Right ventricle myocardium inferior (tissue), 1 donor: ENCODE measurements around the gene COL27A1. TPM values are rescaled to one million over a fixed set of nuclear protein-coding genes. Genes with fewer than 3 reads are reported as not detected.

Source experiments
- ATAC-seq: fragments of 200-7000 bp; cut with Tn5 transposase; one replicate; pipeline ENCODE4 v1.9.1; 2020; ENCODE audit warnings: mild to moderate bottlenecking, moderate library complexity
- DNase-seq: peaks from one replicate; pipeline ENCODE4 v3.0.0; 2021; ENCODE audit errors: missing footprints
- intact Hi-C: fragments of 100-400 bp; cut with DNase I; formaldehyde crosslinking; loops from one replicate; pipeline ENCODE4 v1.11.0; 2022
- total RNA-seq: library from RNA; stranded (reverse); fragmentation: NEBNext Ultra II Directional; extraction: Animal tissue kit (Norgen Biotek cat#: 25700); gene quantifications from one replicate; pipeline ENCODE4 v1.2.1, GENCODE V29; 2021
- donor health status: DM: no; HTN: yes; CAD: no; lungs with severe emphysema.

Gene COL27A1
- total RNA-seq, 1 donor from 2014 or later = 9.8 TPM

DNA sequence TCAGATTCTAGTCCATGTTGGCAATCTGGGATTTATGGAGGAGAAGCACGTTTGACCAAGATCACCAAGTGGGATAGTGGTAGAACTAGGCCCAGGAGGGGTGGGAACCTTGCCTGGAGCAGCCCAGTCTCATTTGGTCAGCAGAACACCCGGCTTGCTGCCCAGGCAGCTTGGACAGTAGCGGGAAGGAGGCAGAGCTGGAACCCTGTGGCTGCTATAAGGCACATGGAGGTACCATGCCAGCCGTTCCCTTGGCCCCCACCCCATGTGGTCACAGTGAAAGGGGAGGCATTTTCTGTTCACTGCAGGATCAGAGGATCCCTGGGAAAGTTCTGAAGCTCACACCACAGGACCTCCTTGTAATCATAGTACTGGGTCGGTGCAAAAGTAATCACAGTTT lies 92.2 kb downstream of the COL27A1 start:
- intact Hi-C loops = no loop called here

GRCh38 chr9:114248299-114248707 lies 93.0 kb downstream of the COL27A1 start:
- peak; percentile 57 for DNase-seq
- no peak for ATAC-seq
- intact Hi-C loops = no loop called here

More for the DNA sequence above, 92.2 kb downstream of the COL27A1 start:
- peak; percentile 57 for DNase-seq
- ATAC-seq = no peak

DNA sequence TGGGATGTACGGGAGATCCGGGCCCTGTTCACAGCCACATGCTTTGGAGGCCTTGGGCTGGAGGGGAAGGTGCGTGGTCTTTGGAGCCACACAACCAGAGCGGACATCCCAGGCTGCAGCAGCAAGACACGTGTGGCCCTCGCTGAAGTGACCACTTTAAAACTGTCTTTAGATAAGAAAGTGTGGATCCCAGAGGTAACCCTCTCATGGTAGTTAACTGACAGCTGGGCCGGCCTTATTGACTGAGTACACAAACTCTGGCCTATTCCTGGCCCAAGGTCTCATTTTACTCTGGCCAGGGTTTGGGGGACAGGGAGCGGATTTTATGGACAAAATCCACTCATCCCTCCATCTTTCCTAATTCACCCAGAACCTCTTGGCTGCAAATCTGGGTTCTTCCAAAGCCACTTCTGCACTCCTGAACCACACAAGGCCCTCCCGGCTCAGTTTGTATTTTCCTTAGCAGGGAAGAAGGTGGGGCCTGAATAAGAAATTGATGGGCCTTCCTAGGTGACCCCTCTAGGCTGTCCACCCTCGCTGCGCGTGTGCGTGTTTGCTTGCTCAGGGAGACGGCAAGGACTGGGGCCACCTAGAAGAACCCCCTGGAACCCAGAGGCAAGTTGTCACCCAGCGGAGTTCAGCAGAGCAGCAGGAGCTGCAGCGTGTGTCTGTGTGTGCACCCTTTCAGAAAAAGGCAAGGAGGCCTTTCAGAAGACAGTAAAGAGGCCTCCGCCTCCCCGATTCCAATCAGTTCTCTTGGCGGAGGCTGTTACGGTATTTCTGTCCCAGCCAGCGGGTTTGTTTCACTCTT lies 94.3 kb downstream of the COL27A1 start:
- peak; percentile 55 for DNase-seq
- ATAC-seq = peak; percentile 18
- intact Hi-C loops = loop anchor here (2.0 kb wide), 1 partner anchor 43 kb away; no protein-coding TSS in a partner anchor

DNA sequence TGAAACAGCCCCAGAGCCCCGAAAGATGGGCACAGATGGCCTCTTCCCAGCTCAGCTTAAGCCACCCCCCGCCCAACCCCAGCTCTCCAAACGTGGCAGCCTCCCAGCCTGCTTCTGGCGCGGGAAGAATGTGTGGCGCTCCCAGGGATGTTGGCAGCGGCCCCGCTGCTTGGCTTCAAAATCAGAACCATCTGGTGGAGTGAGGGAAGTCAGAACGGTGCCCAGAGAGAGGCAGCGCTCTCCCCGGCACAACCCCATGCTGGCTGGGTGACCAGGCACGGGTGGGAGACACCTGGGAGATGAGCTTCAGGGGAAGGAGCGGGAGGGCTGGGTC lies 94.9 kb downstream of the COL27A1 start:
- ATAC-seq = peak; percentile 85

GRCh38 chr9:114250648-114251047 lies 95.3 kb downstream of the COL27A1 start:
- peak; percentile 81 for ATAC-seq
- peak; percentile 0 for DNase-seq
- intact Hi-C loops = loop anchor here (2.0 kb wide), 1 partner anchor 44 kb away; no protein-coding TSS in a partner anchor

More for the DNA sequence above, 94.9 kb downstream of the COL27A1 start:
- intact Hi-C loops = loop anchor here (2.0 kb wide), 1 partner anchor 43 kb away; no protein-coding TSS in a partner anchor
- peak; percentile 91 for DNase-seq

DNA sequence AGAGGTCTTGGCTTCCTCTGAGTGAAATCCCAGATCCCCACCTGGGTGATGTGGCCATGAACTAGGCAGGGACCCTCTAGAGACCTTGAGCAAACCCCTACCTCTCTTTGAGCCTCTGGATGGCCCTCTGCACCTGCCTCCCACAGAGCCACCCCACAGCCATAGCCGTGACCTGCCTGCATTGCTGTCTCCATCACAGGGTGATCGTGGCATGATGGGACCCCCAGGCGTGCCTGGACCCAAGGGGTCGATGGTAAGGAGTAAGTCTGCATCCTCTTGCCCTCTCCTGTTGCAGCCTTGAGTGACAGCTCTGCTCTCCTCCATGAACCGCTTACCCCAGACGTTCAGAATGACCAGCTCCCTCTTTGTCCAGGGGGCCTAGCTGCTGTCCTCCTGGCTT lies 97.1 kb downstream of the COL27A1 start:
- intact Hi-C loops = no loop called here
- DNase-seq (peak; percentile 15), ATAC-seq (no peak)

GRCh38 chr9:114256827-114257328 lies 101.5 kb downstream of the COL27A1 start:
- intact Hi-C loops = no loop called here
- ATAC-seq (no peak), DNase-seq (no peak)

- intact Hi-C loops = no loop called here
Observed at GRCh38 chr9:114258218-114258617, 102.9 kb downstream of the COL27A1 start.

GRCh38 chr9:114258866-114259797 lies 103.8 kb downstream of the COL27A1 start:
- peak; percentile 33 for ATAC-seq
- intact Hi-C loops = no loop called here
- DNase-seq = no peak

More at GRCh38 chr9:114258218-114258617, 102.9 kb downstream of the COL27A1 start:
- no peak for ATAC-seq
- DNase-seq = no peak

- ATAC-seq (no peak), DNase-seq (no peak)
- intact Hi-C loops = no loop called here
Observed at GRCh38 chr9:114259798-114260523, 104.6 kb downstream of the COL27A1 start.

DNA sequence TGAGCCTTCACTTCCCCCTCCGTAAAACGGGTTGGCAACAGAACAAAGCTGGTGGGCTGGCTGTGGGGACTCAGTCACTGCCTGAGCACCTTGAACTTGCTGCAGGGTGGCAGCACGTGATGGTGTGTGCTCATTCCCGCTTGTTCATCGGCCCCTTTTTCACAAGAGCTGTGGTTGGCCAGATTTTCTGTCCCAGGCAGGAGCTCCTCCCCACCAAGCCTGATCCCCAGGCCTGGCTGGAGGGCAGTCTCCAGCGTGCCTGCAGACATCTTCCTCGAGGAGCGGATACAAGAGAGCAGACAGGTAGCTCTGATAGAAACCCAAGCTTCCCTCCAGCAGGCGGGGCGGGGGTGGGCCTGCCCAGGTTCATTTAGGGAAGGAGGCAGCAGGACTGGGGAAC lies 105.7 kb downstream of the COL27A1 start:
- intact Hi-C loops = no loop called here
- DNase-seq = no peak
- no peak for ATAC-seq

GRCh38 chr9:114261987-114262386 lies 106.7 kb downstream of the COL27A1 start:
- intact Hi-C loops = no loop called here
- no peak for DNase-seq

GRCh38 chr9:114263853-114264510 lies 108.6 kb downstream of the COL27A1 start:
- DNase-seq (no peak), ATAC-seq (no peak)
- intact Hi-C loops = no loop called here

More at GRCh38 chr9:114261987-114262386, 106.7 kb downstream of the COL27A1 start:
- peak; percentile 33 for ATAC-seq

- DNase-seq = no peak
- intact Hi-C loops = no loop called here
- ATAC-seq = no peak
Observed at GRCh38 chr9:114264806-114265550, 109.6 kb downstream of the COL27A1 start.

GRCh38 chr9:114266969-114267368 lies 111.6 kb downstream of the COL27A1 start:
- DNase-seq (no peak), ATAC-seq (no peak)
- intact Hi-C loops = no loop called here

DNA sequence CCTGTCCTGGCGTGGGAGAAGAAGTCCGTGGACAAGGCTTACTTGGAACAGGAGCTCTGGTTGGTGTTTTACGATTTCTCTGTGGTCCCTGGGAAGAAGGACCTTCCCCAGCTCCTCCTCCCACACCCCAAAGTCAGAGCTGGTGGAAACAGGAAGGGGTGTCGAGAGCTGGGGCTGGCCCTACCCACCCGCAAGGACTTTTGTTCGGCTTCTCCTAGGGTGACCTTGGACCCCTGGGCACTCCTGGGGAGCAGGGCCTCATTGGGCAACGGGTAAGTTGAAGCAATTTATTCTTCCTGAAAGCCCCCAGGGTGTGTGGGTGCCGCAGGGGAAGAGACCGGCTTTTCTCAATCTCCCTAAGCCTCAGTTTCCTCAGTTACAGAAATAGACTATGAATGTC lies 113.7 kb downstream of the COL27A1 start:
- no peak for ATAC-seq
- intact Hi-C loops = no loop called here
- no peak for DNase-seq
